ENCODE results near the gene PRDM5.

DNA sequence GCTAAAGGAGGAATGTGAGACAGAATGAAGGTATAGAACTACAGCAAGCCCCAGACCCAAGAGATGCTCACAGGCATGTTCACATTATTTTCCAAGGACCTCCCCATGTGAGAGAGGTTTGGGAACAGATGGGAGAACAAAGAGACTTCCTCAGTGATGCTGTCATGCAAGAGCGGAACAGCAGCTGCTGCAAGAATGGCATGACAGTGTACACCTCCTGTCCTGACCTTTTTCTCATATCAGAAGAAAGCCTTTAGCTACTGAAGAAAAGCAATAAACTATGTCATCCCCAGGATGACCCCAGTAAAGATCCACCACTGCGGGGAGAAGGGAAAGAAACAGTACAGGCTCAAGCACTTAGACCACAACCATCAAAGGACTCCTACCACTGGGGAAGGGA is 7.2 kb downstream of the PRDM5 start:
- TF ChIP-seq POLR2A (IDR thresholded peaks at IDR 0.05; ENCODE audit: low read depth, low read length) = no peak
- TF ChIP-seq TAF1 (IDR thresholded peaks at IDR 0.05; ENCODE audit: low read depth, low read length) = no peak
- TF ChIP-seq POLR2AphosphoS5 (IDR thresholded peaks at IDR 0.05; ENCODE audit: low read depth, low read length) = no peak
- TF ChIP-seq PAX5 (IDR thresholded peaks at IDR 0.05; ENCODE audit: insufficient read depth, low read length, severe bottlenecking) = no peak

Measured in GM12891 (cell line).